Thyroid gland (tissue), 4 donors: ENCODE measurements around the gene ANAPC13. TPM values are rescaled to one million over a fixed set of nuclear protein-coding genes. Genes with fewer than 3 reads are reported as not detected.

Experiments used
- DNase-seq, 2 donors: peaks; one replicate each; pipeline ENCODE4 v3.0.0-alpha.2; 2019
- H3K27ac ChIP-seq, 3 donors: fragments of 200-600 bp; sonication (generic); 1 replicate in 2 of 3; 2 replicates in 1 of 3; pipeline ENCODE4 v1.5.1; 2016 to 2019; ENCODE audit warnings: mild to moderate bottlenecking in 1 of 3, moderate library complexity in 1 of 3
- H3K27me3 ChIP-seq: fragments of 200-600 bp; sonication (generic); one replicate; pipeline ENCODE4 v1.5.1; 2019
- H3K36me3 ChIP-seq, 2 donors: fragments of 200-600 bp; sonication (generic); one replicate each; pipeline ENCODE4 v1.5.1; 2016 to 2019
- H3K4me1 ChIP-seq, 2 donors: fragments of 200-600 bp; sonication (generic); one replicate each; pipeline ENCODE4 v1.5.1; 2017 to 2019
- H3K4me3 ChIP-seq, 3 donors: fragments of 200-600 bp; sonication (generic); replicated peaks in 1 of 3; 1 replicate in 2 of 3; 2 replicates in 1 of 3; pipeline ENCODE4 v1.5.1; 2016; ENCODE audit warnings: mild to moderate bottlenecking in 1 of 3
- H3K9me3 ChIP-seq: fragments of 200-600 bp; sonication (generic); one replicate; pipeline ENCODE4 v1.5.1; 2017
- CTCF ChIP-seq, 6 experiments: fragments of 200-600 bp in 3 of 6; fragments of 450-650 bp in 3 of 6; sonication (generic) in 3 of 6; IDR thresholded peaks; one replicate each; pipeline ENCODE4 v1.5.1; 2016 to 2019; ENCODE audit warnings: antibody characterized with exemption in 6 of 6, mild to moderate bottlenecking in 2 of 6, inconsistent platforms in 1 of 6, moderate library complexity in 1 of 6
- POLR2A ChIP-seq, 2 donors: fragments of 450-650 bp; IDR thresholded peaks; one replicate each; pipeline ENCODE4 v1.6.1; 2017; ENCODE audit warnings: antibody characterized with exemption in 2 of 2, mild to moderate bottlenecking in 2 of 2, moderate library complexity in 1 of 2
- WGBS, 2 donors: methylation state at CpG; one replicate each; pipeline ENCODE4 v1.1.5; 2017; 5-methylcytosine and 5-hydroxymethylcytosine counted together
- intact Hi-C: fragments of 100-400 bp; cut with DNase I; formaldehyde crosslinking; loops from one replicate; pipeline ENCODE4 v1.15.1; 2023
- total RNA-seq, 4 donors: library from RNA; depleted of rRNA; stranded (reverse); fragments of >200 nt; gene quantifications; one replicate each; pipeline ENCODE4 v1.2.3, GENCODE V29; 2016

The ANAPC13 gene
- total RNA-seq, 4 donors from 2014 or later, result 60.1 to 112 (median 93.5) TPM

- H3K27ac ChIP-seq, result peak overlapping the region in 2 of 3 donors; percentile 18 to 37
- TF ChIP-seq CTCF (IDR thresholded peaks at IDR 0.05) (no peak), POLR2A (IDR thresholded peaks at IDR 0.05) (no peak)
- intact Hi-C loops, result loop anchor here (5.0 to 10.0 kb wide), 2 partner anchors 101 to 263 kb away; no protein-coding TSS in a partner anchor
- peaks cover 12 to 26% of the 10 kb centered on the region in 2 donors for H3K36me3 ChIP-seq
- no peak for DNase-seq
- no peak overlapping the region for H3K4me3 ChIP-seq
- no peaks in the 10 kb centered on the region for H3K27me3 ChIP-seq
- no peaks in the 10 kb centered on the region for H3K9me3 ChIP-seq
- 48 to 57% methylated on average over 2 of the region's 2 CpGs for WGBS, 2 donors
- H3K4me1 ChIP-seq, result peaks cover 3 to 31% of the 10 kb centered on the region in 2 donors
These were observed 7.8 kb downstream of the ANAPC13 start for GRCh38 chr3:134477938-134478337.

GRCh38 chr3:134477002-134477401 lies 8.8 kb downstream of the ANAPC13 start:
- no peak overlapping the region for H3K27ac ChIP-seq
- intact Hi-C loops, result loop anchor here (5.0 to 10.0 kb wide), 2 partner anchors 100 to 262 kb away; no protein-coding TSS in a partner anchor
- no peak for DNase-seq
- no peaks in the 10 kb centered on the region for H3K27me3 ChIP-seq
- TF ChIP-seq POLR2A (IDR thresholded peaks at IDR 0.05) (no peak), CTCF (IDR thresholded peaks at IDR 0.05) (no peak)
- peaks cover 3 to 31% of the 10 kb centered on the region in 2 donors for H3K4me1 ChIP-seq
- H3K36me3 ChIP-seq, result peaks cover 8 to 21% of the 10 kb centered on the region in 2 donors
- no peak overlapping the region for H3K4me3 ChIP-seq
- WGBS, 2 donors, result 90 to 99% methylated on average over 6 of the region's 6 CpGs
- H3K9me3 ChIP-seq, result no peaks in the 10 kb centered on the region

GRCh38 chr3:134476306-134476705 lies 9.5 kb downstream of the ANAPC13 start:
- Histone ChIP-seq H3K27ac (no peak overlapping the region), H3K27me3 (no peaks in the 10 kb centered on the region), H3K4me3 (no peak overlapping the region), H3K36me3 (peaks cover 2 to 15% of the 10 kb centered on the region in 2 donors), H3K9me3 (no peaks in the 10 kb centered on the region), H3K4me1 (peaks cover 3 to 31% of the 10 kb centered on the region in 2 donors)
- 71 to 80% methylated on average over 2 to 4 of the region's 4 CpGs for WGBS, 2 donors
- intact Hi-C loops, result loop anchor here (5.0 to 10.0 kb wide), 2 partner anchors 99 to 262 kb away; no protein-coding TSS in a partner anchor
- peak in 1 of 2 donors; percentile 17 for DNase-seq
- TF ChIP-seq CTCF (IDR thresholded peaks at IDR 0.05), result no peak
- TF ChIP-seq POLR2A (IDR thresholded peaks at IDR 0.05), result no peak

- Histone ChIP-seq H3K36me3 (peaks cover 0 to 3% of the 10 kb centered on the region in 2 donors), H3K27ac (no peak overlapping the region), H3K4me1 (peaks cover 3 to 31% of the 10 kb centered on the region in 2 donors), H3K4me3 (no peak overlapping the region), H3K9me3 (no peaks in the 10 kb centered on the region), H3K27me3 (no peaks in the 10 kb centered on the region)
- intact Hi-C loops, result loop anchor here (2.0 to 10.0 kb wide), 4 partner anchors 88 to 260 kb away; no protein-coding TSS in a partner anchor
- TF ChIP-seq POLR2A (IDR thresholded peaks at IDR 0.05) (no peak), CTCF (IDR thresholded peaks at IDR 0.05) (no peak)
- WGBS, 2 donors, result 85 to 89% methylated on average over 5 of the region's 5 CpGs
- no peak for DNase-seq
These were observed 10.8 kb downstream of the ANAPC13 start for GRCh38 chr3:134474956-134475355.

- Histone ChIP-seq H3K27me3 (no peaks in the 10 kb centered on the region), H3K27ac (peak overlapping the region in 1 of 3 donors; percentile 52), H3K4me1 (peaks cover 3 to 27% of the 10 kb centered on the region in 2 donors), H3K36me3 (peaks cover 0 to 3% of the 10 kb centered on the region in 2 donors), H3K4me3 (no peak overlapping the region), H3K9me3 (no peaks in the 10 kb centered on the region)
- peak; percentile 40 to 93 (median 80) for TF ChIP-seq CTCF (IDR thresholded peaks at IDR 0.05)
- no peak for TF ChIP-seq POLR2A (IDR thresholded peaks at IDR 0.05)
- DNase-seq, result peak; percentile 81 to 88
- intact Hi-C loops, result loop anchor here (2.0 to 10.0 kb wide), 3 partner anchors 87 to 259 kb away; no protein-coding TSS in a partner anchor
- WGBS, 2 donors, result 24 to 29% methylated on average over 9 of the region's 9 CpGs
These were observed 11.8 kb downstream of the ANAPC13 start for GRCh38 chr3:134473868-134474546.
